HG02678 (cell line): Measurements from ENCODE around the gene EFCAB13.

Source experiments
- ATAC-seq: cut with Tn5 transposase; IDR thresholded peaks from one replicate; pipeline ENCODE4 v1.9.1; 2021; ENCODE audit warnings: mild to moderate bottlenecking, moderate library complexity; ENCODE audit not compliant: unreplicated experiment

Gene EFCAB13

DNA sequence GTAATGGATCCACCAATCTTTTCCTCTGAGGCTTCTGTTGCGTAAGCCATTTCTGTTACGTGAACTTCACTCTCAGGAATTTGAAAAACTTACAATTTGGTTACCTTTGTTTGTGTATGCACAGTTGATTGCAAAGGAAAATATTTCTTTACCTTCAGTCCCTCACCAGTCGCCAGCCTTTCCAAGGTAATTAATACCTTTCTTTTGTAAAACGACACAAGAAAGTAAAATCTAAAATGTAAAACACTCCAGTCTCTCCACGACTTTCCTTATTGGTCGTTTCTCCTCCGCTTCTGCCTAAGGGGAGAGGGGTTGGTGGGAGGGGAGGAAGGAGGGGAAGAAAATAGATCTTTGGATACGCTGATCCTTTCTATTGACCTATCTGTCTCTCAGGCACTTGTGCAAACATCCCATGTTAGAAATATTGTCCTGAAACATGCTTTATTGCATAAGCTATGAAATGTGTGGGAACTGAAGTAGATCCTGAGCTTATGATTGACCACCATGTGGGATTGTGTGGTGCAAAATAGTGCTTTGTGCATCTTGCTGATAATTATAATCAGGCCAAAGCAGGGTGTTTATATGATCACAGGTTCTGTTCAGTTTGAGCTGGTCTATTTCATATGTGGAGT is 32.4 kb upstream of the EFCAB13 start:
- no peak for ATAC-seq

DNA sequence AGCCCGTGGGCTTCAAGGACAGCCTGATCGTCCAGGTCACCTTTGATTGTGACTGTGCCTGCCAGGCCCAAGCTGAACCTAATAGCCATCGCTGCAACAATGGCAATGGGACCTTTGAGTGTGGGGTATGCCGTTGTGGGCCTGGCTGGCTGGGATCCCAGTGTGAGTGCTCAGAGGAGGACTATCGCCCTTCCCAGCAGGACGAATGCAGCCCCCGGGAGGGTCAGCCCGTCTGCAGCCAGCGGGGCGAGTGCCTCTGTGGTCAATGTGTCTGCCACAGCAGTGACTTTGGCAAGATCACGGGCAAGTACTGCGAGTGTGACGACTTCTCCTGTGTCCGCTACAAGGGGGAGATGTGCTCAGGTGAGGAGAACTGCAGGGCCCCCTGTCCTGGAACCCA is 31.5 kb upstream of the EFCAB13 start:
- ATAC-seq, result no peak

DNA sequence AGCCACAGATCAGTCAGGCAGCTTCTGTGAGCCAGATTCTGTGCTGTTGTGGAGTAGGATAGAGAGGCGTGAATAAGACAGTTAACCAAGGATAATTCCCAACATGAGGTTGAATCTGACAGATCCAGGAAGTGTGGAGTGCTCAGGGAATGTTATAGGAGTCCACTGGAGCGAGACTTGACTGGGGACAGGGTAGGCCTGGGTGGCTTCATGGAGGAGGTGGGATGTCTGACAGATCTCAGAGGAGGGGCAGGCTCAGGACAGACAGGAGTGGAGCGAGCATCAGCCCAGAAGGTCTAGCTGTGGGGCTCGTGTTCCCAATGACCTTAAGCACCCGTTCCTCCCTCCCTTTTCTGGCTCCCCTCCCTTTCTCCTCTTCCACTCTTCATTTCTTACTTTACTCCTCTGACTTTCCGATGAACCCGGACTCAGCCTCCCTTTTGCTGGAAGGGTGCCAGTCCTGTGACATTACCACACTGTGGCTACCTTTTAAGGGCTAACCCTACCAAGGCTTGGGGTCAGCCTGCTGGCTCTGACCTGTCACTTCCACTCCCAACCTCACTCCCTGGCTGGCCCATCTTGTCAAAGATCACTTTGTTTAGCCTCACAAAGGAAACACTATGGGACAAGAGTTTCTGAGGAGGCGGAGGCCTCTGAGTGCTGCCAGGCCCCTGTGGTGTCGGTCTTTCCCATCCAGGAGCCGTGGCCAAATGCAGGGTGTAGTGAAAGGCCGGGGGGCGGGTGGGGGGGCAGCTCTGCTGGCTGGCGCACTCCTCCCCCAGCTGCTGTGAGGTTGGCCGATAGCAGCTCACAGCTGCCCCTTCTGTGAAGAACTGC is 28.5 kb upstream of the EFCAB13 start:
- ATAC-seq, result no peak

DNA sequence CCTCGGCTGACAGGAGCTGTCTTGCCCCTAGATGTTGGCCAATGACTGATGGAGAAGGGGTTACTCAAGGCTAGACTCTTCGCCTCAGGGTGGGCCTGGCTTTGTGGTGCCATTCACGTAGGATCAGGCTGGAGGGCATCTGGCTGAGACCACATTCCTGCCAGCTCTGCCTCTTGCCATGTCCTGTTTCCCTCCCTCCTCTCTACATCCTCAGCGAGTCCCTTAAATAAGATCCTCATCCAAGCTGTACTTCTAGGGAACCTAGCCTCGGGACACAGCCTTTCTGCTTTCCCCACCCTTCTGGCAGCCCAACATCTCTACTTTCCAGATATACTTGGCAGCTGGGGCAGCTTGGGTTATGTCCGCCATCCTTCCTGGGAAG is 27.9 kb upstream of the EFCAB13 start:
- ATAC-seq, result no peak

DNA sequence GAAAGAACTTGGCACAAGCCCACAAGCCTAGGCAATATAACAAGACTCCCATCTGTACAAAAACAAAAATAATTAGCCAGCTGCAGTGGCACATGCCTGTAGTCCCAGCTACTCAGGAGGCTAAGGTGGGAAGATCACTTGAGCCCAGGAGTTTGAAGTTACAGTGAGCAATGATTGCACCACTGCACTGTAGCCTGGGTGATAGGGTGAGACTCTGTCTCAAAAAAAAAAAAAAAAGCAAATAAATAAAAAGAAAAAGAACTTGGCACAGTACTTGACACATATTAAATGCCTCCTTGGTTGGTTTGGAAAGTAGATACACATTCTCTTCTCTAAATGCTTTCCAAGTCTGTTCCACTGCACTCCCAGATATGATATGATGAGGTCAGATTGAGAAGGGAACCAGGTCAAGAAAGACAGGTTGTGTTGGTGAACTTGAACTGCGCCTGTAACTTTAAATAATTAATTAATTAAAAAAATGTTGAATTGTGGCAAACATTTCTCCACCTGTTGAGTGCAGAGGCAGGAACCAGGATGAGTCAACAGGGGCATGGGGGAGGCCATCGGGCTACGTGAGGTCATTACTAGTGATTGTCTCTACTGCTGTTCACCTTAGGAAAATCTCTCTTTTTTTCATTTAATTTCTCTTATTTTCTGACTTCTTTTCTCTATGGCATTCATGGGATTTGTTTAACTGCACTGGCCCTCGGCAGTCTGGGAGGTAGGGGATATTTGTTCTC is 25.9 kb upstream of the EFCAB13 start:
- ATAC-seq, result no peak

DNA sequence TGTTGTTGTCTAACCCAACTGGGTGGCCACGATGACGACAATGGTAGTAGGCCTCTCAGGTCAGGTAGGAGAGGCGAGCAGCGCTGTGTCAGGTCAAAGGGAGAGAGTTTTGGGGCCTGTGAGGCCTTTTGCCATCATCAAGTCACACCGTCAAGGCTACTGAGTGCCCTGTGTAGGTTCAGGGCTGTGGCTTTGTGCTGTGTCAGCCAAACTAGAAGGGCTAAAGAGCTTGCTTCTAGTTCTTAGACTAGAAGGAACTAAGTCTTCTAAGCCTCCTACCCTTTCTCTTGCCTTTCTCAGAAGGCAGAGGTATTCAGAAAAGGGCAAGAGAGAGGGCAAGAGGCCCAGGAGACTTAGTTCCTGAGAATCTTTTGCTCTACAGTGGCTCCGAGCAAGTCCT is 25.0 kb upstream of the EFCAB13 start:
- ATAC-seq, result no peak

DNA sequence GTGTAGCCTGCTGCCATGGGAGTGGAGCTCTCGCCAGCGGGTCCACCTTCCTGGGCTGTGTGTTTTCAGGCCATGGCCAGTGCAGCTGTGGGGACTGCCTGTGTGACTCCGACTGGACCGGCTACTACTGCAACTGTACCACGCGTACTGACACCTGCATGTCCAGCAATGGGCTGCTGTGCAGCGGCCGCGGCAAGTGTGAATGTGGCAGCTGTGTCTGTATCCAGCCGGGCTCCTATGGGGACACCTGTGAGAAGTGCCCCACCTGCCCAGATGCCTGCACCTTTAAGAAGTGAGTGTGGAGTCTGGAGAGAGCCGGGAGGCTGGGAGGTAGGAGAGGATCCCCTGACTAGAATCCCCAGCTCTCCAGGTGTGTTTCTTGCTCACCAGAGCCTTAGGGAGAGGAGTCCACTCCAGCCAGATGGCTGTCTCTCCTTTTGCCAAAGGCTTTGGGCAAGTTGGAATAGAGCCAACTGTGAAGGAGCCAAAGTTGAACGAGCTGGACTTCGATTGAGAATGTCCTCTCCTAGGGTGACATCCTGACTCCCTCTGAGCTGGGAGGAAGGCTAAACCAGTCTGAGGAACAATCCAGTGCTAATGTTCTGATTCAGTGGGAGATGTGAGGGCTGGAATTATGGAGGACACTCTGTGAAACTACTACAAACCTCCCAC is 24.4 kb upstream of the EFCAB13 start:
- ATAC-seq, result no peak

DNA sequence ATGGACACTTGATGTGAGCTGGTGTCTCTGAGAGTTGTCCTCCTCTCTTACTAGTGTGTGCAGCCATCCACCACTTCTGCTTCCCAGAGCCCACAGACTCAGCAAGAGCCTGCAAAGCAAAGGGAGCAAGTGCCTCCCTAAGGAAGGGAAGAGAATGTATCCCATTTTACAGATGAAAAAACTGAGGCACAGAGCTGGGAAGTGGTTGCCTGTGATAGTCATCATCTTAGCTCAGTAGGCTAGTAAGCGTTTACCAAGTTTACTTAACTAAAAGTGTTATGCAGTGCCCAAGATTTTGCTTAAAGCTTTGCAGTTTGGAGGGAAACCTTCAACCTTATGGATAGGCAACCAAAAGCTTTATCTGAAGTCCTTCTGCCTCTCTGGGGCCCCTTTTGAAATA is 23.0 kb upstream of the EFCAB13 start:
- ATAC-seq, result no peak

DNA sequence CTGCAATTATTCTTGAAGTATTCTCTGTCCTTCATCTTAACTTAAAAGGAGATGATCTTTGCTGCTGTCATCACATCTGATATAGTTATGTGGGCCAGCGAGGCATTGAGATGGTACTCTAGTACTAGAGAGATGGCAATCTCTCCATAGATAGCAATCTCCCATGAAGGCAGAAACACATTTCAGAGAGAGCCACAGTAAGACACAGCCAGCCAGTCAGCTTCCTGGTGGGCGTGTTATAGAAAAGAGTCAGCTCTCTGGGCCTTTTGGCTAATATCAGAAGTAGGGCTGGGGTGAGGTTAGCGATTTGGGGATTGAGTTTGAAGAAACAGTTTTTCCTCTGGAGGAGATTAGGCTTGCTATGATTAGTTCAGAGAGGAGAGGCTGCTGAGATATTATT is 22.6 kb upstream of the EFCAB13 start:
- no peak for ATAC-seq

DNA sequence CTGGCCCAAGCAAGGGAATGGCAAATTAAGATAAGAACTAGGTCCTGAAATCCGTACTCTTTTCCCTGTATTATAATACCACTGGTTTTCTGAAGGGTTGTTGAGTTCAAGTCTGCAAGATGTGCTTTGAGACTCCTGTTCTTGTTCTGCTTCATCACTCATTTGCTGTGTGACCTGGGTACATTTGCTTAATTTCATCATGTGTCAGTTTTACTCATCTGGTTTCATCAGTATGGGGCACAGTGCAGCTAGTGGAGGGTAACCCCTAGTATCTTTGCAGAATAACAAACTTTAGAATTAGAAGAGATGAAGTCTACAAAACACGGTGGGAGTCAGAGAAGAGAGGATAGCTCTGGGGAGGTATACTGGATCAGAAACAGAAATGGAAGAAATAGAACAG is 21.9 kb upstream of the EFCAB13 start:
- ATAC-seq, result no peak

DNA sequence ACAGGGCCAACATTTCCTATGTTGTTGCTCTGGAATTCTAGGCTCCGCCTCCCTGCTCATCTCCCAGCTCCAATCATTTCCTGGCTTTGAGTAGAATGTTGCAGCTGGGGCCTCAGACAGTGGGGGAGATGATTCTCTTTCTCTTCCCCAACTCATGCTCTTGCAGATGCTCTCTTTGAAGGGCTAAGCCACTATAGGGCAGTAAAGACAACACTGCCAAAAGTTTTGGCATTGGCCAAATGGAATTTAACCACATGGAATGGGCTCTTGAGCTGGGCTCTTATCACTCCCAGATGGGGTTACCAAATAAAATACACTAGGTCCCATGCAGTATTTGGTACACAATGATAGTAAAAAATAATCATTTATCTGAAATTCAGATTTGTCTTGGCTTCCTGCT is 19.6 kb upstream of the EFCAB13 start:
- ATAC-seq, result no peak

DNA sequence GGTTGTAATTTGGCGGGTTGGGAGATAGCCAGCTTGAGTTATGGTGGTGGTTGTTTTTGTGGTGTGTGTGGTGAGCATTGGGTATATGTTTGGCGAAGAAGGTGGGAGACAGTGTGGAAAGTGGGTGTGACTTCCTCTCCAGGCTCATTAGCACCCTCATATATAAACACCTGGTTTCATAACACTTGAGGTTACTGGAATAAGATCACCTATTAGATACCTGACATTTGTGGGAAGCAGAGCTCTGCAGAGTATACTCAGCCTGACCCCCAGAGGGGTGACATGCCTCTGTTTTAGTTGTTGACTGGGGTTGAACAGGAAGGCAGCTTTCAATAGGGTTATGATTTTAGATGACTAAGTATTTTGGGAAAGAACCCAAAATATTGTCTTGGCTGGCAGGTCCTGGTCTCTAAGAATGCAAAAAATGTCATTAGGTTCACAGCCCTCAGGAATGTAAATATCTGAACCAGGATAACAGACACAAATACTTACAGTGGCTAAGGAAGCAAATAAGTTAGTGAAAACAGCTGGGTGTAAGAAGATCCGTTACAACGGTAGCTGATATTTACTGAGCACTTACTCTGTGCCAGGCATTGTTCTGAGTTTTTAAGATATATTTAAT is 18.3 kb upstream of the EFCAB13 start:
- no peak for ATAC-seq

DNA sequence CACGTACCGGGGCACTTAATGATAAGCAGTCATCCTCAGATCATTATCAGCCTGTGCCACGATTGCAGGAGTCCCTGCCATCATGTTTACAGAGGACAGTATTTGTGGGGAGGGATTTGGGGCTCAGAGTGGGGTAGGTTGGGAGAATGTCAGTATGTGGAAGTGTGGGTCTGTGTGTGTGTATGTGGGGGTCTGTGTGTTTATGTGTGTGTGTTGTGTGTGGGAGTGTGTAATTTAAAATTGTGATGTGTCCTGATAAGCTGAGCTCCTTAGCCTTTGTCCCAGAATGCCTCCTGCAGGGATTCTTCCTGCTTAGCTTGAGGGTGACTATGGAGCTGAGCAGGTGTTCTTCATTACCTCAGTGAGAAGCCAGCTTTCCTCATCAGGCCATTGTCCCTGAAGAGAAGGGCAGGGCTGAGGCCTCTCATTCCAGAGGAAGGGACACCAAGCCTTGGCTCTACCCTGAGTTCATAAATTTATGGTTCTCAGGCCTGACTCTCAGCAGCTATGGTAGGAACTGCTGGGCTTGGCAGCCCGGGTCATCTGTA is 13.5 kb upstream of the EFCAB13 start:
- no peak for ATAC-seq

DNA sequence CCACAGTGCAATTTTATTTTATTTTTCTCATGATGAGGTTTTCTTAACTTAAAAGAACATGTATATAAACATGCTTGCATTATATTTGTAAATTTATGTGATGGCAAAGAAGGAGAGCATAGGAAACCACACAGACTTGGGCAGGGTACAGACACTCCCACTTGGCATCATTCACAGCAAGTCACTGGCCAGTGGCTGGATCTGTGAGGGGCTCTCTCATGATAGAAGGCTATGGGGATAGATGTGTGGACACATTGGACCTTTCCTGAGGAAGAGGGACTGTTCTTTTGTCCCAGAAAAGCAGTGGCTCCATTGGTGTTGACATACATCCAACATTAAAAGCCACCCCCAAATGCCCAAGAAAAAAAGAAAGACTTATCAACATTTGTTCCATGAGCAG is 12.3 kb upstream of the EFCAB13 start:
- no peak for ATAC-seq

DNA sequence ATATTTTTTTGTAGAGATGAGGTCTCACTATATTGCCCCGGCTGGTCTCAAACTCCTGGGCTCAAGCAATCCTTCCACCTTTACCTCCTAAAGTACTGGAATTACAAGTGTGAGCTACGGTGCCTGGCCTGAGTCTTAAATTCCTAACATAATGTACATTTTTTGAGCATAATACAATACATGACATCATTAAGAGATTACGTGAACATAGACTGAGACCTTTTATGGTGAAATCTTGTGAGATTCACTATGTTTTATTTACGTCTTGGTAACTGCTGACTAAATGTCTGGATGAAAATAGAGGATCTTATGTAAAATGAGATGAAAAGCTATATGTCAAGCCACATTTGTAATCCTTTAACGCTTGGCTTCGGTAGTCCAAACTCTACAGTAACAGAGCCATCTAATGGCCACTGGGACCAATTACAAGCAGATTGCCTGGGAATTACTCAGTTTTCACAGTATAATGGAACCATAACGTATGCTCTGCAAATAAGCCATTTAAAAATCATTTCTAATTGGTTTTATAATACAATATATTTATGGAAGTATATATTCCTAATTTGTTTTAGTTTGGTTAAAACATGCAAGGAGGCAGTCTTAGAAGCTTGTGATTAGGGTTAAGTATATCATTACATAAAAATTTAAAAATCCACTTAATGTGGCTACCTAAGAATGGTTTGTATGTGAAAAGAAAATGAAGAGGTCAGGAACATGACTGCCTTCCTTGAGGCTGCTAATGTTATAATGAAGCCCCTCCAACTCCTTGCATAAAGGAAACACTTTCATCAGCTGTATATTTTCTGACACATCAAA is 8.1 kb upstream of the EFCAB13 start:
- no peak for ATAC-seq

DNA sequence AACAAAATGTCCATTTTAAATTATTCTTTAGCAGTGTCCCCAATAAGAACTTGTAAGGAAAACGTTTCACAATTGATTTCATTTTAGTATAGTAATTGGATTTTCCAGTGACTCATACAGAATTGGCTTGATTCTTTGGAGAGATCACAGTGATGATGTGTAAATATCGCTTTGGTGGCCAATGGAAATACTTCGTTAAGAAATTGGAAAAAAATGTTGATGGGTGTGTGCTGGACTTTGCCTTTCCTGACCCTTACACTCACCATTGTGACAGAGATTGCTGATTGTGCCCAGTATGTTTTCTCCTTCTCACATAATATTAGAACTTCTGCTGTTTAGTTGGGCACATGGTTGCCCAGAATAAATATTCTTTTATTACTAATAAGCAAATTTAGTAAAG is 7.4 kb upstream of the EFCAB13 start:
- no peak for ATAC-seq

DNA sequence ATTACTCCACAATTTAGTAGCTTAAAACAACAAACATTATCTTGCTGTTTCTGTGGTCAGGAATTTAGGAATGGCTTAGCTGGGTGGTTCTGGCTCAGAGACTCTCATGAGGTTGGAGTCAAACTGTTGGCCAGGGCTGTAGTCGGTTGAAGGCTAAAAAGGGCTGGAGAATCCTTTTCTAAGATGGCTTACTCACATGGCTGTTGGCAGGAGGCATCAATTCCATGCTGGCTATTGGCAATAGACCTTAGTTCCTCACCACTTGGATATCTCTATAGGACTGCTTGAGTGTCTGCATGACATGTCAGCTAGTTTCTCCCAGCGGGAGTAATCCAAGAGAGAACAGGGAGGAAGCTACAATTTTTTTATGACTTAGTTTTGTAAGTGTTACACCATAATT is 6.6 kb upstream of the EFCAB13 start:
- ATAC-seq, result no peak

DNA sequence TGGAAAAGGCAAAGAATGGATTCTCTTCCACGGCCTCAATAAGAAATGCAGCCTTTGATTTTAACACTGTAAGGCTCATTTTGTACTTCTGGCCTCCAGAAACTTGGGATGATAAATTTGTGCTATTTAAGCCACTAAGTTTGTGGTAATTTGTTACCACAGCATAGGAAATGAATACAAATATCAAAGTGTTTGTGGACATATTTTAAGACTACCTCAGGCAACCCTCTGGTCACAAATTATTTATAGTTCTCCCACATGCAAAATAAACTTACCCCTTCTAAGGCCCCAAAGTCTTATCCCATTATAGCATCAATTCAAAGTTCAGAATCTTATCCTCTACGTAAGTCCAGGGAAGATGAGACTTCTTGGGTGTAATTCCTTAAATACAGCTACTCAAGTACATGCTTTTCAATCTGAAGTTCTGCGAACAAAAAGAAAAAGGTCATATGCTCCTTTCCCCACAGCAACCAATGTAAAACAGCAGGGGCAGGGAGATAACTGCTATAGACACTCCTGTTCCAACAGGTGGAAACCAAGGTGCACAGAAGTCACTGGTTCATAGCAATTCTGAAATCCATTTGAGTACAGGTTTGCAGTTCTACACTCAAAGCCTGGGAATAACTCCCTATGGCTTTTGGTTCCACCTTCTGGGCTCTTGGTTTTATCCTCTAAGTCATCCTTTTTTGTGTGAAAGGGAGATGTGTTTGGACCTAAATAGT is 5.4 kb upstream of the EFCAB13 start:
- no peak for ATAC-seq

DNA sequence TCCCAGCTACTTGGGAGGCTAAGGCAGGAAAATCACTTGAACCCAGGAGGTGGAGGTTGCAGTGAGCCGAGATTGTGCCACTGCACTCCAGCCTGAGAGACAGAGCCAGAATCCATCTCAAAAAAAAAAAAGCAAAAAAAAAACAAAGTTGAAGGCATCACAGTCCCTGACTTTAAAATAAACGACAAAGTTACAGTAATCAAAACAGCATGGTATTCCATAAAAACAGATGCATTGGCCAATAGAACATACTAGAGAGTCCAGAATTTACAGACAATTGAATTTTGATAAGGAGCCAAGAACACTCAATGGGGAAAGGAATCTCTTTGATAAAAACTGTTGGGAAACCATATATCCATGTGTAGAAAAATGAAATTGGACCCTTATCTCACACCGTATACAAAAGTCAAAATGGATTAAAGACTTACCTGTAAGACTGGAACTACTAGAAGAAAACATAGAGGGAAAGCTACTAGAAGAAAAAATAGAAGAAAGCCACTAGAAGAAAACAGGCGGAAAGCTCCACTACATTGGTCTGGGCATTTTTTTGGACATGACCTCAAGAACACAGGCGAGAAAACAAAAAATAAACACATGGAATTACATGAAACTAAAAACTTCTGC is 2.8 kb upstream of the EFCAB13 start:
- no peak for ATAC-seq
